Neural cell (in vitro differentiated cells): ENCODE measurements around the gene FLRT2. TPM values are rescaled to one million over a fixed set of nuclear protein-coding genes. Genes with fewer than 3 reads are reported as not detected.
A peak's percentile ranks its signal among the peaks of the same experiment; 100 is the strongest.

Experiments
- H2AFZ ChIP-seq: fragments of 200-600, 300-800 bp; sonication (generic), shearing (Covaris generic); 2 replicates; pipeline ENCODE4 v1.6.0; 2014; ENCODE audit warnings: low read depth, mild to moderate bottlenecking, antibody characterized with exemption, low read length, moderate library complexity
- H3F3A ChIP-seq: fragments of 200-600 bp; shearing (Covaris generic); 2 replicates; pipeline ENCODE4 v1.6.1; 2016; ENCODE audit warnings: mild to moderate bottlenecking, moderate library complexity, mixed read lengths, antibody characterized with exemption, low read length; ENCODE audit not compliant: insufficient read depth, poor library complexity, severe bottlenecking
- H3K27ac ChIP-seq: fragments of 200-600, 300-800 bp; sonication (generic), shearing (Covaris generic); 2 replicates; pipeline ENCODE4 v1.5.1; 2014; ENCODE audit warnings: mild to moderate bottlenecking, low read length, moderate library complexity
- H3K27me3 ChIP-seq: fragments of 300-800, 200-600 bp; sonication (generic), shearing (Covaris generic); 2 replicates; pipeline ENCODE4 v1.6.0; 2014; ENCODE audit warnings: mild to moderate bottlenecking, low read depth, low read length, moderate library complexity; ENCODE audit not compliant: insufficient read depth
- H3K36me3 ChIP-seq: fragments of 300-800, 200-600 bp; sonication (generic), shearing (Covaris generic); 2 replicates; pipeline ENCODE4 v1.5.1; 2014; ENCODE audit warnings: mild to moderate bottlenecking, antibody characterized with exemption, low read length, moderate library complexity; ENCODE audit not compliant: insufficient read depth
- H3K4me2 ChIP-seq: fragments of 300-800, 200-600 bp; sonication (generic), shearing (Covaris generic); 2 replicates; pipeline ENCODE4 v1.6.0; 2014; ENCODE audit warnings: mild to moderate bottlenecking, low read length
- H3K4me3 ChIP-seq: fragments of 300-800, 200-600 bp; sonication (generic), shearing (Covaris generic); 2 replicates; pipeline ENCODE4 v1.5.1; 2014; ENCODE audit warnings: mild to moderate bottlenecking, low read length, moderate library complexity
- H3K79me2 ChIP-seq: fragments of 200-600 bp; shearing (Covaris generic); replicated peaks from 2 replicates; pipeline ENCODE4 v1.6.0; 2014; ENCODE audit warnings: mild to moderate bottlenecking, low read length, moderate library complexity; ENCODE audit not compliant: insufficient read depth
- H3K9ac ChIP-seq: fragments of 300-800, 200-600 bp; sonication (generic), shearing (Covaris generic); 2 replicates; pipeline ENCODE4 v1.6.1; 2016; ENCODE audit warnings: mild to moderate bottlenecking, low read length, mixed read lengths
- H3K9me2 ChIP-seq: fragments of 200-600 bp; shearing (Covaris generic); 2 replicates; pipeline ENCODE4 v1.6.1; 2016; ENCODE audit warnings: mild to moderate bottlenecking, low read length, mixed read lengths; ENCODE audit not compliant: insufficient read depth
- H3K9me3 ChIP-seq: fragments of 200-600, 300-800 bp; sonication (generic), shearing (Covaris generic); 2 replicates; pipeline ENCODE4 v1.6.1; 2016; ENCODE audit warnings: mild to moderate bottlenecking, mixed run types, low read length, moderate library complexity, mixed read lengths
- H4K20me1 ChIP-seq: fragments of 200-600 bp; shearing (Covaris generic); 2 replicates; pipeline ENCODE4 v1.6.1; 2016; ENCODE audit warnings: mild to moderate bottlenecking, mixed run types; ENCODE audit not compliant: insufficient read depth
- CTCF ChIP-seq: fragments of 450-650 bp; IDR thresholded peaks from 2 replicates; pipeline ENCODE4 v1.5.1; 2014; ENCODE audit warnings: antibody characterized with exemption, mild to moderate bottlenecking, moderate library complexity; ENCODE audit not compliant: poor library complexity, severe bottlenecking
- EP300 ChIP-seq: fragments of 450-650 bp; conservative IDR thresholded peaks from 2 replicates; pipeline ENCODE4 v1.6.1; 2014; ENCODE audit warnings: antibody characterized with exemption, mild to moderate bottlenecking, moderate library complexity; ENCODE audit not compliant: poor library complexity, severe bottlenecking
- EZH2 ChIP-seq: fragments of 200-600, 300-800 bp; shearing (Covaris generic), sonication (generic); IDR thresholded peaks from 2 replicates; pipeline ENCODE4 v1.6.1; 2014; ENCODE audit warnings: antibody characterized with exemption, low read length, borderline replicate concordance, mild to moderate bottlenecking; ENCODE audit not compliant: insufficient read depth, poor library complexity, severe bottlenecking
- MXI1 ChIP-seq: fragments of 450-650 bp; conservative IDR thresholded peaks from 2 replicates; pipeline ENCODE4 v1.6.1; 2014; ENCODE audit warnings: antibody characterized with exemption, mild to moderate bottlenecking; ENCODE audit not compliant: poor library complexity, severe bottlenecking
- POLR2AphosphoS5 ChIP-seq: IDR thresholded peaks from 2 replicates; pipeline ENCODE4 v1.6.1; 2012
- RAD21 ChIP-seq: fragments of 450-650 bp; conservative IDR thresholded peaks from 2 replicates; pipeline ENCODE4 v1.6.1; 2014; ENCODE audit warnings: antibody characterized with exemption, mild to moderate bottlenecking, moderate library complexity
- REST ChIP-seq: IDR thresholded peaks from 2 replicates; pipeline ENCODE4 v1.6.1; 2012; ENCODE audit warnings: borderline replicate concordance
- SMC3 ChIP-seq: fragments of 450-650 bp; conservative IDR thresholded peaks from 2 replicates; pipeline ENCODE4 v1.6.1; 2014; ENCODE audit warnings: antibody characterized with exemption, mild to moderate bottlenecking, moderate library complexity; ENCODE audit not compliant: poor library complexity
- TAF1 ChIP-seq: IDR thresholded peaks from 2 replicates; pipeline ENCODE4 v1.6.1; 2012; ENCODE audit warnings: low read depth
- polyA plus RNA-seq: library from polyadenylated mRNA; depleted of rRNA; stranded (reverse); fragments of >200 nt; gene quantifications from 2 replicates; pipeline ENCODE4 v1.2.3, GENCODE V29; 2014

Gene FLRT2
- polyA plus RNA-seq, 1 donor from 2014 or later = 5.1 TPM

GRCh38 chr14:85531587-85532373, 1.8 kb downstream of the FLRT2 start:
- Histone ChIP-seq H3K27ac (no peak overlapping the region), H4K20me1 (no peaks in the 10 kb centered on the region), H3K9me2 (no peaks in the 10 kb centered on the region), H3K9me3 (no peaks in the 10 kb centered on the region), H3K4me3 (peak overlapping the region; percentile 85), H3K79me2 (peaks cover 8% of the 10 kb centered on the region), H3K27me3 (peaks cover 57% of the 10 kb centered on the region), H3K4me2 (peak overlapping the region; percentile 81), H3F3A (peaks cover 6% of the 10 kb centered on the region), H3K9ac (peak overlapping the region; percentile 64), H3K36me3 (no peaks in the 10 kb centered on the region), H2AFZ (no peak overlapping the region)
- TF ChIP-seq MXI1 = peak; percentile 57
- no peak for TF ChIP-seq EZH2
- TF ChIP-seq CTCF = peak; percentile 55
- TF ChIP-seq SMC3 = peak; percentile 63
- TF ChIP-seq RAD21 = peak; percentile 71
- TF ChIP-seq EP300 = no peak
- peak; percentile 2 for TF ChIP-seq POLR2AphosphoS5

GRCh38 chr14:85532374-85533022, 2.6 kb downstream of the FLRT2 start:
- no peak overlapping the region for H3K27ac ChIP-seq
- H3K79me2 ChIP-seq = peaks cover 8% of the 10 kb centered on the region
- H3K27me3 ChIP-seq = peaks cover 57% of the 10 kb centered on the region
- TF ChIP-seq EP300 = no peak
- no peak for TF ChIP-seq CTCF
- TF ChIP-seq TAF1 = no peak
- TF ChIP-seq MXI1 = no peak
- TF ChIP-seq POLR2AphosphoS5 = no peak
- TF ChIP-seq SMC3 = no peak
- no peak for TF ChIP-seq EZH2
- TF ChIP-seq RAD21 = no peak
- TF ChIP-seq REST = no peak
- H4K20me1 ChIP-seq = no peaks in the 10 kb centered on the region
- peak overlapping the region; percentile 85 for H3K4me3 ChIP-seq
- H3K36me3 ChIP-seq = no peaks in the 10 kb centered on the region
- peaks cover 6% of the 10 kb centered on the region for H3F3A ChIP-seq
- H3K9me2 ChIP-seq = no peaks in the 10 kb centered on the region
- no peaks in the 10 kb centered on the region for H3K9me3 ChIP-seq
- H3K4me2 ChIP-seq = peak overlapping the region; percentile 81
- peak overlapping the region; percentile 64 for H3K9ac ChIP-seq
- H2AFZ ChIP-seq = no peak overlapping the region
